Measurements from ENCODE around the gene ANKRD55. TPM values are rescaled to one million over a fixed set of nuclear protein-coding genes. Genes with fewer than 3 reads are reported as not detected.
A peak's percentile ranks its signal among the peaks of the same experiment; 100 is the strongest.

The ANKRD55 gene
- total and polyA plus RNA-seq, 9 of the 15 experiments (the other 6 are each of a cell fraction or from before 2014, with no cell fraction given), result 3.4 to 10.6 (median 6.5) TPM

DNA sequence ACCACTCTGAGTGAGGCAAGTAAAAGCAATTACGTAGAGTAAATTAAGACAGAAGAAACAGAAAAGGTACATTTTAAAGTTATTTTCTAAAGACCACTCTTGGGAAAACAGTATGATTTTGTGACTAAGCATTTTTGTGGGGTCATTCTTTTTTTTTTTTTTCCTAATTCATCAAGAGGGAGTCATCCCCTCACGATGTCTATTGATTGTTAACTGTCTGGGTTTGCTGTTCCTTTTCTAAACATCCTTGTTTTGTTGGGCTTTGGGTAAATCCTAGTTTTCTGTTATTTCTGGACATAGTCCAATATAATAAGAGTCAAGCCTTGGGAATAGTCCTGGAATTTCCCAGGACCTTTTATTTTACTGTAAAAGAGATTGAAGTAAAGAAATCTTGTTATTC lies 63.8 kb downstream of the ANKRD55 start:
- no TSS peak for BruUV-seq (replicated peaks)
- Histone ChIP-seq H3K9me3 (replicated peaks; ENCODE audit: control insufficient read depth, insufficient read depth, low read depth, low read length) (no peaks in the 10 kb centered on the region), H3K79me2 (ENCODE audit: control insufficient read depth, insufficient read depth, low read length) (no peaks in the 10 kb centered on the region), H3K9ac (ENCODE audit: insufficient read depth in 1 of 2, low read depth in 2 of 2, low read length in 2 of 2) (no peak overlapping the region), H3K36me3 (ENCODE audit: control insufficient read depth, insufficient read depth, low read length) (no peaks in the 10 kb centered on the region), H3K9me1 (ENCODE audit: control insufficient read depth, insufficient read depth, low read length) (no peaks in the 10 kb centered on the region), H3K4me2 (ENCODE audit: insufficient read depth, low read length) (no peak overlapping the region), H2AFZ (ENCODE audit: low read depth, low read length) (no peak overlapping the region), H3K27ac (ENCODE audit: extremely low read depth, low read depth, low read length) (no peak overlapping the region), H3K27me3 (ENCODE audit: control insufficient read depth in 2 of 2, insufficient read depth in 2 of 2, low read length in 2 of 2) (peaks cover under 1 to 8% of the 10 kb centered on the region in 2 experiments; a peak in 2 of 5 replicates), H4K20me1 (replicated peaks; ENCODE audit: control insufficient read depth, insufficient read depth, low read length) (no peaks in the 10 kb centered on the region), H3K4me1 (replicated peaks in 1 of 2; ENCODE audit: control insufficient read depth in 2 of 2, insufficient read depth in 2 of 2, low read length in 2 of 2) (no peaks in the 10 kb centered on the region; a peak in 2 of 5 replicates), H3K4me3 (no peak overlapping the region)
- 30% methylated on average over 2 of the region's 2 CpGs for WGBS (ENCODE audit: insufficient coverage, low coverage, missing lambda C conversion rate)
- no peak for FAIRE-seq
- intact Hi-C loops (cut with micrococcal nuclease), result no loop called here
- no peak for ATAC-seq
- CTCF ChIA-PET (ENCODE audit: low intra/inter-chr PET ratio), result no interaction called here
- TF ChIP-seq SMARCA5 (IDR thresholded peaks at IDR 0.05) (no peak), C11orf30 (IDR thresholded peaks at IDR 0.05; ENCODE audit: low read depth) (peak; percentile 32; the same call in 1 of the 2 replicates), TBP (optimal IDR thresholded peaks at IDR 0.05; ENCODE audit: low read depth, low read length) (no peak), TAF7 (tag; IDR thresholded peaks at IDR 0.05) (no peak), MIER1 (IDR thresholded peaks at IDR 0.05; ENCODE audit: low read depth) (no peak), NFE2 (IDR thresholded peaks at IDR 0.05; ENCODE audit: low read depth) (peak; percentile 32; the same call in 1 of the 2 replicates), NCOR1 (IDR thresholded peaks at IDR 0.05) (no peak), ZNF316 (IDR thresholded peaks at IDR 0.05) (peak; percentile 51; the same call in 1 of the 2 replicates), DACH1 (IDR thresholded peaks at IDR 0.05; ENCODE audit: partially characterized antibody) (no peak)
- TF ChIP-seq, protein P1, sequence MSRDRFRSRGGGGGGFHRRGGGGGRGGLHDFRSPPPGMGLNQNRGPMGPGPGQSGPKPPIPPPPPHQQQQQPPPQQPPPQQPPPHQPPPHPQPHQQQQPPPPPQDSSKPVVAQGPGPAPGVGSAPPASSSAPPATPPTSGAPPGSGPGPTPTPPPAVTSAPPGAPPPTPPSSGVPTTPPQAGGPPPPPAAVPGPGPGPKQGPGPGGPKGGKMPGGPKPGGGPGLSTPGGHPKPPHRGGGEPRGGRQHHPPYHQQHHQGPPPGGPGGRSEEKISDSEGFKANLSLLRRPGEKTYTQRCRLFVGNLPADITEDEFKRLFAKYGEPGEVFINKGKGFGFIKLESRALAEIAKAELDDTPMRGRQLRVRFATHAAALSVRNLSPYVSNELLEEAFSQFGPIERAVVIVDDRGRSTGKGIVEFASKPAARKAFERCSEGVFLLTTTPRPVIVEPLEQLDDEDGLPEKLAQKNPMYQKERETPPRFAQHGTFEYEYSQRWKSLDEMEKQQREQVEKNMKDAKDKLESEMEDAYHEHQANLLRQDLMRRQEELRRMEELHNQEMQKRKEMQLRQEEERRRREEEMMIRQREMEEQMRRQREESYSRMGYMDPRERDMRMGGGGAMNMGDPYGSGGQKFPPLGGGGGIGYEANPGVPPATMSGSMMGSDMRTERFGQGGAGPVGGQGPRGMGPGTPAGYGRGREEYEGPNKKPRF (IDR thresholded peaks at IDR 0.05; ENCODE audit: low read depth, low read length), result no peak
- in situ Hi-C loops (cut with MboI), result no loop called here
- POLR2A ChIA-PET, result no interaction called here
- DNase-seq (ENCODE audit: extremely low read depth in 1 of 4, low spot score in 3 of 4), result no peak

Data from K562 (cell line).